GM04503 (cell line): ENCODE results near the gene CROCC.
"Not testable (repeated sequence)": the region's sequence is repeated elsewhere in the genome, so short reads cannot be mapped to it uniquely, and the experiment has no call there.

Experiments used
- DNase-seq: peaks from one replicate; pipeline ENCODE4 v3.0.0-alpha.2; 2012; ENCODE audit warnings: low read depth

CROCC gene

GRCh38 chr1:16916036-16916880, 5.5 kb upstream of the CROCC start:
- not testable (repeated sequence) for DNase-seq

DNA sequence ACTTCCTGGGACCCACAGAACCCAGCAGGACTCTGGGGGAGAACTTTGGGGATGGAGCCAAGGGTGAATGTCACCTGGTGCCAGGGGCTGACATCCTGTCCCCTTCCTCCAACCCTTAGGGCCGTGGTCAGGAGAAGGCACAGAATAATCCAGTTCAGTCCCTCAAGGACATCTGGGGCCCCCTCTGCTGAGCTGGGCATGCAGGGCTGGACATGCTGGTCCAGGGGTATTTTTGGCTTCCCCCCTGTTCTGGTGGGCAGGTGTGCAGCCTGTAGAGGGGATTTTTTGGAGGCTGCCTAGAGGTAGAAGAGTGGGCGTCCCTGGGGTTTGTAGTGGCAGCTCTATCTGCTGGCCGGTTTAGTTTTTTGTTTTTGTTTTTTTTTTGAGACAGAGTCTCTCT, 3.4 kb upstream of the CROCC start:
- DNase-seq, result no peak

DNA sequence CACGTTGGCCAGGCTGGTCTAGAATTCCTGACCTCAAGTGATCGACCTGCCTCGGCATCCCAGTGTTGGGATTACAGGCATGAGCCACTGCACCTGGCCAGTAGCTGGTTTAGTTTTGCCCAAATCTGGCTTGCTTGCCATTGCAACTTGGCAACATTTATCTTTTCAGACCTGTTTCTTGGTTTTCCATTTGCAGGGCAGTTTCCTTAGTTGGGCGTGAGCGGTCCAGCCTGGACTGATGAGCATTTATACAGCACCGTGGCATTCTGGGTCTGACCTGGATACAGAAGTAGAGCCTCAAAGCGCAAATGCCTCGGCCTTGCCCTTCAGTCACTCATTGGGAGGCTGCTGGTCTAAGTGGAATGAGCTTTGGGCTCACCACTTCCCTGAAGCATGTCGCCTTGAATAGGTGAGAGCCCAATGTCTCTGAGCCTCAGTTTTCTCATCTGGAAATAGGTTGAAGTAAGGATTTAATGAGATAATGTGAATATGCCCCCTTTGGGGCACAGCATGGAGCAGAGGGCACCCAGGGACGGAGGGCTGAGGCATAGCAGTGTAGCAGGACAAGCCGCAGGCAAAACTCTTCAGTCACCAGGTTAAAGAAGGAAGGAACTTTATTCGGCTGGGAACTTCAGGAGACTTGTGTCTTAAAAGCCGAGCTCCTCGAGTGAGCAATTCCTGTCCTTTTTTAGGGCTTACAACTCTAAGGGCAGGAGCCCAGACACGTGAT, 2.6 kb upstream of the CROCC start:
- not testable (repeated sequence) for DNase-seq

GRCh38 chr1:16920951-16921350, 780 bp upstream of the CROCC start:
- DNase-seq, result no peak

GRCh38 chr1:16922466-16922865, 735 bp downstream of the CROCC start:
- no peak for DNase-seq

DNA sequence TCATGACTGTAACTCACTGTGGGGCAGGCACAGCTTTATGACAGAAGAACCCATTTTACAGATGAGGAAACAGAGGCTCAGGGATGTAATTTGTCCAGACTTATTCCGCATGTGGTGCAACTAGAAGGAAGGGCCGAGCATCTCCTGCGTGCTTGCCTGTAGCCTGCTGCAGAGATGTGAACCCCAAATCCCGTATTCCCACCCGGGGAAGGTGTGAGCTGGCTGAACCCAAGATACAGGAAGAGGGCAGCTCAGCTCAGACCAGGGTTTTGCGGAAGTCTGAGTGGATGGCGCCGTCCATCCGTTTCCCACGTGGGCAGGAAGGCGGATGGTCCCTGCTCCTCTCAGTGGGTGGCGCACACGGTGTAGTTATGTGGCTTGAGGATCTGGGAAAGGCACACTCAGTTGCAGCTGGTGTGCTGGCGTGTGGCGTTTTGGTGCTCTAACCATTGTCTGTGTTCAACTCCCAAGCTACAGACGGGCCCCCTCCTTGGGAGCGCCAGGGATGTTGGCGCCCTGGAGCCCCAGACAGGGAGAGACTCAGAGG, 1.2 kb downstream of the CROCC start:
- DNase-seq, result no peak

GRCh38 chr1:16924216-16924918, 2.6 kb downstream of the CROCC start:
- no peak for DNase-seq

DNA sequence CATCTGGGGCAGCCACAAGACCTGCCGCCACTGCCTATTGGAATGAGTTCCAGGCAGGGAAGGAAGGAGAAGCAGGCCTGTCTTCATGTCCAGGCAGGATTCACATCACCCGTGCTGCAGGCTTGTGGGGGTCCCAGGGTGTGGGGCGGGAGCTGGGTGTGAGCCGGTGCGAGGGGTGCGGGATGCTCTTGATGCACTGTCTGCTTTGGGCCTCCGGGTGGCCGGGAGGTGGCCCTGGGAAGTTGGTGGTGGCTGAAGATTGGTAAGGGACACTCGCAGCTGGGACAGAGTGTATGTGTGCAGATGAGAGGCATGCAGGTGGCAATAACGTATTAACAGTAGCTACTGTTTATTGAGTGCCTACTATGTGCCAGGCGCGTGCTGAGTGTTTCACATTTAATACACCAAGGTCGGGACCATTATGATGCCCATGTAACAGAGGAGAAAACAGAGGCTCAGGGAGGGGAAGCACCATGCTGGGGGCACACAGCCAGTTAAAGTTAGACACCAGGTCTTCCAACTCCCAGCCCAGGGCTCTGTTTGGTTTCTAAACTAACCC, 3.3 kb downstream of the CROCC start:
- no peak for DNase-seq

DNA sequence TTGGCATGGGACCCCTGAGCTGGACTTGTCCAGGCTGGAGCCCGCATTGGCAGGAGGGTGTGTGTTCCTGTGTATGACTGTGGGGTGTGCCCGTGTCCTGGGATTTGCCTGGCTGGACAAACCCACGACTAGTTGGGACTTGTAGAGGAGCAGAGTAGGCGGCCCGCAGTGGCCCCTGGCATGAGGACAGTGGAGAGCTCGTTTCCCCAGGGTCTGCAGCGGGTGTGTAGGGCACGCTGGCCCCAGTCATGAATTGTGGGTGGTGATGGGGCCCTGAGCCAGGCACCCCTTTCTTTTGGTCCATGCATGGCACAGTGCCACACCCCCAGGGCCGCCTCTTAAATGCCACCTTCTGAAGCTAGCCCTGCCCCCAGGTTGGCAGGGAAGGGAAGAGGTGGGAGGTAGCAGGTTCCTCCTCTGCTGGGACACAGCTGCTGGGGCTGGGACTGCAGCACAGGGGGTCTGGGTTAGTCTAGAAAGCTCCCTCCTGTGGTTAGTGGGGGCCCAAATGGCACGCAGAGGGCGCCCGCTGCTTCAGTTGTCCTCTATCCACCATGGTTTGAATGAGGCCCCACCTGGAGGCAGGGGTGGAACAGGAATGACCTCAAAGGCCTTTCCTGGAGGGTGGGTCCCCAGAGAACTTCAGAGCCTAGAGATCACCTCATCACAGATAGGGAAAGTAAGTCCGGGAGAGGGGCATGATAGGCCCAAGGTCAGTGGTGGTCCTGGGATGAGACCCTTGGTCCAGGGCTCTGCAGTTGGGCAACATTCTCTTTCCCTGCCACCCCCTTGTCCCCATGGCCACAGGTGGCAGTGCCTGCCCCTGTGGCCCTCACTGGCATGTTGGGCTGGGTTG, 4.1 kb downstream of the CROCC start:
- no peak for DNase-seq

- DNase-seq, result no peak
These were observed 4.9 kb downstream of the CROCC start for GRCh38 chr1:16926491-16927073.

DNA sequence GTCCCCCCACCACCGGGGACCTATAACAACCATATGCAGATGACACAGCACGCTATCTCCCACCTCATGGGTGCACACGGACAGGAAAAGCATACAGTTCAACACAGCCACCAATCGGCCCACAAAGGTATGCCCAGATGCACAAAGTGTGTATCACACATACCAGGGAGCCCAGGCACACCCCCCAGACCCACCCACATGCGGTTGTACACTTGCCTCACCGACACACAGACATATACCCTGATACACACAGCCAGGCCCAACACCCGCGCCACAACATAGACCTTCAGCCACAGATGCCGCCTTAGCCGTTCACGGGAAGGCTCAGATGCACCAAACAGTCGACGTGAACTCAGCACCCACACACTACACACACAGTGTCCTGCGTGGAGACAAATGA, 5.5 kb downstream of the CROCC start:
- no peak for DNase-seq

DNA sequence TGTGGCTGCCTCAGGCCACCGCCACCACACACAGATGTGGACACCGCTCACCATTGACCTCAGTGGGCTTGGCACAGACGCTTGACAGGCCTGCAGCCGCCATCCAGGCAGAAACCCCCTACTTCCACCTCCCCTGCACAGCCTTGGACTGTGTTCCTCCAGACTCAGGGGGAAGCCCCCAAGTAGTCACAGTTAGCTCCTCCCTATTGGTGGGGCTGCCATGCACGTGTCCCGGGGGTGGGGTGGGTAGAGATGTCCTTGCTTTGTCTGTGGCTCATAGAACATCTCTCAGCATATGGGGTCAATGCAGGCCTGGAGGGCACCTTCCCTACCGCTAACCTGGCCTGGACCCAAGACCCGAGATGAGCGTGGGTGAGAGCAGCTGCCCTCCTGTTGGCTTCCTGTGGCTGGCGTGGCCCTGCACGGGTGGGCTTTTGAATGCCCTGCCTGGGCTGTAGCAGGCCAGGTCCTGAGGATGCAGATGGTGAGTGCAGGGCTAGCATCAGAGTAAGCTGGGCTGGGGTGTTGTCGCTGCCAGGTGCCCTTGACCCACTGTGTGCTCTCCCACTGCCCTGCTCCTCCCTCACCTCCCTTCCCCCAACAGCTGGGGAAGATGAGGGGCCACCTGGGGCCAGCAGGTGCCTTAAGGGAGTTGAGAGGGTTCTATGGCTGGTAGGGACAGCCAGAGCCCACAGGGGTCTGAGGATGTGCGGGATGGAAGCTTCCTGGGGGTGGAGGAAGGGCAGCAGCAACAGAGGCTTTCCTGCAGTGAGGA, 6.2 kb downstream of the CROCC start:
- DNase-seq, result no peak

DNA sequence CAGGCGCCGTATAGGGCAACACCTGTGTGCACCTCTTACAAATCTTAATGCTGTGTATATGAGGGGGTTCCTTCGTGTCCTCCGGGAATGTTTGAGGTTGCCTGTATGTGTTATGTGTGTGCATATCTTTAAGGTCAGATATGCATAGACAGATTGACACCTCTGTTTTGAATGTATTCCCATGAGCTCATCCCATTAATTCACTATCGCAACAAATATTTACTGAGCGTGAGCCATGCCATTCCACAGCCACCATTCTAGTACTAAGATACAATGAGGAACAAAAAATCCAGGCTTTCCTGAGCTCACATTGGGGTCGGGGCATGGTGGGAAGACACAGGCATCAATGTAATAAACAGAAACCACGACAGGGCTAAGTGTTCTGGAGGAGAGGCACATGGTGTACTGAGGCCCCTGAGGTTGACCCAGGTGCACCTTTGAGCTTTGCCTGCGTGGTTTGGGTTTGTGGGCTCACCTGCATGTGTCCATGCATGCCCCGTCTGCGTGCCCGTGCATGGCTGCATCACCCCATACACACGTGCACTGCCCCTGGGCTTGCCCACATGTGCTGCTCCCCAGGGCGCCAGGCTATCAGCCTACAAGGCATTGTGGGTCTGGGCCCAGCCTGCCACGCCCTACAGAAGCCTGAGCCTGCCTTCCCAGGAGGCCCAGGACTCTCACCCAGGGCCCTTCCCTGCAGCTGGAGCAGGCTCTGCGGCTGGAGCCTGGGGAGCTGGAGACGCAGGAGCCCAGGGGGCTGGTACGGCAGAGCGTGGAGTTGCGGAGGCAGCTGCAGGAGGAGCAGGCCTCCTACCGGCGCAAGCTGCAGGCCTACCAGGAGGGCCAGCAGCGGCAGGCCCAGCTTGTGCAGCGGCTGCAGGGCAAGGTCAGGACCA, 7.7 kb downstream of the CROCC start:
- DNase-seq, result not testable (repeated sequence)

DNA sequence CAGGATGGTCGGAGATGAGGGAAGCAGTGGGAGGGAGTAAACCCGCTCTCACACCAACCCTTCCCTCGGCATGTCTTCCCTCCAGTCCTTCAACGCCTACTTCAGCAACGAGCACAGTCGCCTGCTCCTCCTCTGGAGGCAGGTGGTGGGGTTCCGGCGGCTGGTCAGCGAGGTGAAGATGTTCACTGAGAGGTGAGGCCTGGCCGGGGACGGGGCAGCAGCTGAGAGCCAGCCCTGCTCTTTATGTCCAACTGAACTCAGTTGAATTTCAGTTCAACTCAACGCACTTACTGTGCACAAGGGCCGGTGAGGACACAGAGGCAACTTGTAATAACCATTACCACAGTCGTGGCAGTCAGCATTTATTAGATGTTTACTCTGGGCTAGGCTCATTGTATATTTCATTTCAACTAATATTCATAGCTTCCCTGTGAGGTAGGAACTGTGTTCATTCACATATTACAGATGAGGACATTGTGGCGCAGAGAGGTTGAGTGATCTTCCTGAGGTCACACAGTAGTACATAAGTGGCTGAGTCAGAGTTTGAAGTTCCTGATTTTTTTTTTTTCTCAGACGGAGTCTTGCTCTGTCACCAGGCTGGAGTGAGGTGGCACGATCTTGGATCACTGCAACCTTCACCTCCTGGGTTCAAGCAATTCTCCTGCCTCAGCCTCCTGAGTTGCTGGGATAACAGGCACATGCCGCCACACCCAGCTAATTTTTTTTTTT, 9.6 kb downstream of the CROCC start:
- DNase-seq, result not testable (repeated sequence)

GRCh38 chr1:16933945-16934344, 12.2 kb downstream of the CROCC start:
- not testable (repeated sequence) for DNase-seq

DNA sequence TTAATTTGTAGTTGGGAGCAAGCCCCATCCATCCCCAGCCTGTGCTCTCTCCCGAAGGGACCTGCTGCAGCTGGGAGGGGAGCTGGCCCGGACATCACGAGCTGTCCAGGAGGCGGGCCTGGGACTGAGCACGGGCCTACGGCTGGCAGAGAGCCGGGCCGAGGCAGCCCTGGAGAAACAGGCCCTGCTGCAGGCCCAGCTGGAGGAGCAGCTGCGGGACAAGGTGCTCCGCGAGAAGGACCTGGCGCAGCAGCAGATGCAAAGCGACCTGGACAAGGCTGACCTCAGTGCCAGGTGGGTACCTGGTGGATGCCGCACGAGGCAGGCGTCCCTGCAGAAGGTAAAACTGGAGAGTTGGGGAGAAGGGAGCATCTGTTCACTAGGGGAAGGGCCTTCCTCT, 14.8 kb downstream of the CROCC start:
- not testable (repeated sequence) for DNase-seq

DNA sequence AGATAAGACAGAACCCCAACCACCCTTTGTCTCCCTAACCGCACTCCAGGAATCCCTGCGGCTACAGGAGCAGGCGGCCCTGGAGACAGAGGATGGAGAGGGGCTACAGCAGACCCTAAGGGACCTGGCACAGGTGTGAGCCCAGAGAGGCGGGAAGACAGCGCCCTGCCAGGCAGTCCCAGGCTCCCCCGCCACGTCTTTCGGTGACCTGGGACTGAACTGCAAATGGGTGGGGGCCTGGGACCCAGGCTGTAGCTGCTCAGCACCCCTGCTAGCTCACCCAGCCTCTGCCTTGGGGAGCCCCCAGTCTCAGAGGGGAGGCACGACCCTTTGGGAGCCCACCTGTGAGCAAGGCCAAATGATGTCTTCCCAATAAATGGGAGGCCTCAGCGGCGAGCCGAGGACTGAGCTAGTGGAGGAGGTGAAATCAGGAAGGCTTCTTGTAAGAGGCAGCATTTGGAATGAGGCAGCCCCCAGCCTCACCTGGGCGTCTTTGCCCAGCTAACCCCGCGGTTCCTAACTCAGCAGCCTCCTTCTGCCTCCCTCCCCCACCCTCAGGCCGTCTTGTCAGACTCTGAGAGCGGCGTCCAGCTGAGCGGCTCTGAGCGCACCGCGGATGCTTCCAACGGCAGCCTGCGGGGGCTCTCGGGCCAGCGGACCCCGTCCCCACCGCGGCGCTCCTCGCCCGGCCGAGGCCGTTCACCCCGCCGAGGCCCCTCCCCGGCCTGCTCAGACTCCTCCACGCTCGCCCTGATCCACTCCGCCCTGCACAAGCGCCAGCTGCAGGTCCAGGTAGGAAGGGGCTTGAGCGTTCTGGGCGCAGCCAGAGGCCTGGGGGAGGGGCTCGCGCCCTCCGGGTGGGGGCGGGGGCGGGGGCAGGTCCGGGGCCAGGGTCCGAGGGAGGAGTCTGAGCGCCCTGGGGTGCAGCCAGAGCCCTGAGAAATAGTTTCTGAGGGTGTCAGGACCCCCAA, 16.9 kb downstream of the CROCC start:
- DNase-seq, result no peak
